Heart left ventricle (tissue), 13 donors: ENCODE measurements around the gene CPNE7.

Experiments used
- POLR2A ChIP-seq, 2 donors: fragments of 450-650 bp; IDR thresholded peaks; one replicate each; pipeline ENCODE4 v1.6.1; 2017; ENCODE audit warnings: antibody characterized with exemption in 2 of 2, mild to moderate bottlenecking in 2 of 2, moderate library complexity in 2 of 2
- TF ChIP-seq, protein P1 (sequence below), 12 donors: fragments of 200-600 bp; sonication (generic) in 4 of 12; IDR thresholded peaks; one replicate each; pipeline versions ENCODE4 v1.5.0 to v1.8.0; 2018 to 2022; ENCODE audit warnings: antibody characterized with exemption in 12 of 12, mild to moderate bottlenecking in 5 of 12
- donor health status: ischemic (EF 13 %, LVEDD 7.1; RV severe dilation, severe dysfunction).
- donor health status: DM: no; HTN: yes; CAD: no.
- donor health status: DM: no; HTN: no; CAD: no.
- donor health status: ischemic (EF 25% LVEDD 6.9; RV normal size, moderate dysfunction).
- donor health status: ischemic (EF 25% LVEDD 5.7; RV mildly dilated, moderate dysfunction).
- donor health status: ischemic (EF 35%, LVEDD 5.7; RV mildly dilated, moderate dysfunction).
- donor health status: nonischemic (EF 11% LVEDD 7.7; RV severe dilation, severe dysfunction).
- donor health status: DM: yes; HTN: yes; CAD: no.
- donor health status: PGD.
- donor health status: ischemic (EF 29% LVEDD 5.4; RV normal size, mild dysfunction).
- donor health status: nonischemic (EF 23%, LVEDD 6.1; RV moderate dilation, normal function).

DNA sequence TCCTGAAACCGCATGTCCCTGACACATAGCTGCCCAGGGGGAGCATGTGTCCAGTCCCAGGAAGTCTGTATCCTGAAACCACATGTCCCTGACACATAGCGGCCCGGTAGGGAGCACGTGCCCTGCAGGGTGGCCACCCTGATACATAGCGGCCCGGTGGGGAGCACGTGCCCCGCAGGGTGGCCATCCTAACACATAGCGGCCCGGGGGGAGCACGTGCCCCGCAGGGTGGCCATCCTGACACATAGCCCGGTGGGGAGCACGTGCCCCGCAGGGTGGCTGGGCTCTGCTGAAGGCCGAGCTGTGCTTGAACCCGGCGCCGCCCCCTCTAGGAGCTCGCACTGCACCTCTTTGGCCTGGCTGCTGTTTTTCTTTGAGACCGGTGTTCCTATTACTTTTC is 33.8 kb upstream of the CPNE7 start:
- TF ChIP-seq, protein P1, sequence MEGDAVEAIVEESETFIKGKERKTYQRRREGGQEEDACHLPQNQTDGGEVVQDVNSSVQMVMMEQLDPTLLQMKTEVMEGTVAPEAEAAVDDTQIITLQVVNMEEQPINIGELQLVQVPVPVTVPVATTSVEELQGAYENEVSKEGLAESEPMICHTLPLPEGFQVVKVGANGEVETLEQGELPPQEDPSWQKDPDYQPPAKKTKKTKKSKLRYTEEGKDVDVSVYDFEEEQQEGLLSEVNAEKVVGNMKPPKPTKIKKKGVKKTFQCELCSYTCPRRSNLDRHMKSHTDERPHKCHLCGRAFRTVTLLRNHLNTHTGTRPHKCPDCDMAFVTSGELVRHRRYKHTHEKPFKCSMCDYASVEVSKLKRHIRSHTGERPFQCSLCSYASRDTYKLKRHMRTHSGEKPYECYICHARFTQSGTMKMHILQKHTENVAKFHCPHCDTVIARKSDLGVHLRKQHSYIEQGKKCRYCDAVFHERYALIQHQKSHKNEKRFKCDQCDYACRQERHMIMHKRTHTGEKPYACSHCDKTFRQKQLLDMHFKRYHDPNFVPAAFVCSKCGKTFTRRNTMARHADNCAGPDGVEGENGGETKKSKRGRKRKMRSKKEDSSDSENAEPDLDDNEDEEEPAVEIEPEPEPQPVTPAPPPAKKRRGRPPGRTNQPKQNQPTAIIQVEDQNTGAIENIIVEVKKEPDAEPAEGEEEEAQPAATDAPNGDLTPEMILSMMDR (IDR thresholded peaks at IDR 0.05) = no peak
- TF ChIP-seq POLR2A (IDR thresholded peaks at IDR 0.05) = no peak
